Lower lobe of right lung (tissue), 2 donors: ENCODE results near the gene PRDX5. TPM values are rescaled to one million over a fixed set of nuclear protein-coding genes. Genes with fewer than 3 reads are reported as not detected.

Source experiments
- ATAC-seq, 2 donors: fragments of 200-7000 bp; cut with Tn5 transposase; one replicate each; pipeline ENCODE4 v1.9.1; 2020 to 2022; ENCODE audit warnings: mild to moderate bottlenecking in 2 of 2, moderate library complexity in 2 of 2
- DNase-seq: peaks from one replicate; pipeline ENCODE4 v3.0.0-alpha.2; 2020
- H3K27ac ChIP-seq: fragments of 200-600 bp; one replicate; pipeline ENCODE4 v1.8.0; 2022
- H3K27me3 ChIP-seq: fragments of 200-600 bp; one replicate; pipeline ENCODE4 v1.8.0; 2022; ENCODE audit warnings: low read depth
- H3K36me3 ChIP-seq: fragments of 200-600 bp; one replicate; pipeline ENCODE4 v1.8.0; 2022; ENCODE audit warnings: mild to moderate bottlenecking
- H3K4me1 ChIP-seq: fragments of 200-600 bp; one replicate; pipeline ENCODE4 v1.8.0; 2022
- H3K4me3 ChIP-seq: fragments of 200-600 bp; one replicate; pipeline ENCODE4 v1.8.0; 2022; ENCODE audit warnings: mild to moderate bottlenecking
- H3K9me3 ChIP-seq: fragments of 200-600 bp; one replicate; pipeline ENCODE4 v1.8.0; 2022
- intact Hi-C: fragments of 100-400 bp; cut with DNase I; formaldehyde crosslinking; loops from one replicate; pipeline ENCODE4 v1.11.0; 2022
- total RNA-seq: library from RNA; stranded (reverse); fragmentation: NEBNext Ultra II Directional; extraction: Animal tissue kit (Norgen Biotek cat#: 25700); gene quantifications from one replicate; pipeline ENCODE4 v1.2.1, GENCODE V29; 2021
- TF ChIP-seq, protein P1 (sequence below): fragments of 200-600 bp; IDR thresholded peaks from one replicate; pipeline ENCODE4 v1.8.0; 2022; ENCODE audit warnings: antibody characterized with exemption, mild to moderate bottlenecking
- donor health status: DM: no; HTN: yes; CAD: no; lungs with severe emphysema.

The PRDX5 gene
- total RNA-seq, 1 donor from 2014 or later, result 203 TPM

DNA sequence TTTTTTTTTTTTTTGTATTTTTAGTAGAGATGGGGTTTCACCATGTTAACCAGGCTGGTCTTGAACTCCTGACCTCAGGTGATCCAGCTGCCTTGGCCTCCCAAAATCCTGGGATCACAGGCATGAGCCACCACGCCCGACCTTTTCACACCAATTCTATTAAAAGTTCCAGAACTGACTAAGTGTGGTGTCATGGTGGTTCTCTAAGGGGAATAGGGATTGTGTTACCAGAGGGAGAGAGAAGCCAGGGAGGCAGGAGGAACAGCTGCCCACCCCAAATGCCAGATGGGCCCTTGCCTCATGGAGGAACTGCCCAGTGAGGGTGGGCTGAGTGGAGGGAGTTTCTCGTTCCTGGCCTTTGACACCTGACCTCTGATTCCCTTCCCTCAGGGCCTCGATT is 47.0 kb downstream of the PRDX5 start:
- intact Hi-C loops, result no loop called here
- Histone ChIP-seq H3K27ac (no peak overlapping the region), H3K36me3 (peaks cover 97% of the 10 kb centered on the region), H3K4me3 (no peak overlapping the region), H3K9me3 (no peaks in the 10 kb centered on the region), H3K27me3 (no peaks in the 10 kb centered on the region), H3K4me1 (peaks cover 11% of the 10 kb centered on the region)
- DNase-seq (no peak), ATAC-seq (no peak)
- TF ChIP-seq, protein P1, sequence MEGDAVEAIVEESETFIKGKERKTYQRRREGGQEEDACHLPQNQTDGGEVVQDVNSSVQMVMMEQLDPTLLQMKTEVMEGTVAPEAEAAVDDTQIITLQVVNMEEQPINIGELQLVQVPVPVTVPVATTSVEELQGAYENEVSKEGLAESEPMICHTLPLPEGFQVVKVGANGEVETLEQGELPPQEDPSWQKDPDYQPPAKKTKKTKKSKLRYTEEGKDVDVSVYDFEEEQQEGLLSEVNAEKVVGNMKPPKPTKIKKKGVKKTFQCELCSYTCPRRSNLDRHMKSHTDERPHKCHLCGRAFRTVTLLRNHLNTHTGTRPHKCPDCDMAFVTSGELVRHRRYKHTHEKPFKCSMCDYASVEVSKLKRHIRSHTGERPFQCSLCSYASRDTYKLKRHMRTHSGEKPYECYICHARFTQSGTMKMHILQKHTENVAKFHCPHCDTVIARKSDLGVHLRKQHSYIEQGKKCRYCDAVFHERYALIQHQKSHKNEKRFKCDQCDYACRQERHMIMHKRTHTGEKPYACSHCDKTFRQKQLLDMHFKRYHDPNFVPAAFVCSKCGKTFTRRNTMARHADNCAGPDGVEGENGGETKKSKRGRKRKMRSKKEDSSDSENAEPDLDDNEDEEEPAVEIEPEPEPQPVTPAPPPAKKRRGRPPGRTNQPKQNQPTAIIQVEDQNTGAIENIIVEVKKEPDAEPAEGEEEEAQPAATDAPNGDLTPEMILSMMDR, result no peak

DNA sequence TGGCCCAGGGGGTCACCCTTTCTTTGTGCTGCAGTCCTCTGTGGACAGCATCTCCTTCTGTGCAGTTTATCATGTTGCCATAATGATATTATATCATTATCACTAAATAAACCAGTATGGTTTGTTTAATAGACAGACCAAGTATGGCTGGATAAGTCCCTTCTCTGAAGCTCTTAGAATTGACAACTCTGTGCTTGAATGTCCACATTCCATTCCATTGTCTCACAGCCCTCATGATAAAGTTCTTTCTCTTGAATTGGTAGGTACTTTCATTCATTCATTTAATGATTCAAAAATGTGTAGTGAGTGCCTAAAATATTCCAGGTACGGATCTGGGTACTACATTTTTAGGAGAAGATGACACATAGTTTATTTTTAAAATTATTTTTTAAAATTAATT is 48.8 kb downstream of the PRDX5 start:
- Histone ChIP-seq H3K4me3 (no peak overlapping the region), H3K36me3 (peaks cover 97% of the 10 kb centered on the region), H3K9me3 (no peaks in the 10 kb centered on the region), H3K4me1 (no peaks in the 10 kb centered on the region), H3K27ac (no peak overlapping the region), H3K27me3 (no peaks in the 10 kb centered on the region)
- DNase-seq (no peak), ATAC-seq (no peak)
- TF ChIP-seq, protein P1, result no peak
- intact Hi-C loops, result no loop called here

DNA sequence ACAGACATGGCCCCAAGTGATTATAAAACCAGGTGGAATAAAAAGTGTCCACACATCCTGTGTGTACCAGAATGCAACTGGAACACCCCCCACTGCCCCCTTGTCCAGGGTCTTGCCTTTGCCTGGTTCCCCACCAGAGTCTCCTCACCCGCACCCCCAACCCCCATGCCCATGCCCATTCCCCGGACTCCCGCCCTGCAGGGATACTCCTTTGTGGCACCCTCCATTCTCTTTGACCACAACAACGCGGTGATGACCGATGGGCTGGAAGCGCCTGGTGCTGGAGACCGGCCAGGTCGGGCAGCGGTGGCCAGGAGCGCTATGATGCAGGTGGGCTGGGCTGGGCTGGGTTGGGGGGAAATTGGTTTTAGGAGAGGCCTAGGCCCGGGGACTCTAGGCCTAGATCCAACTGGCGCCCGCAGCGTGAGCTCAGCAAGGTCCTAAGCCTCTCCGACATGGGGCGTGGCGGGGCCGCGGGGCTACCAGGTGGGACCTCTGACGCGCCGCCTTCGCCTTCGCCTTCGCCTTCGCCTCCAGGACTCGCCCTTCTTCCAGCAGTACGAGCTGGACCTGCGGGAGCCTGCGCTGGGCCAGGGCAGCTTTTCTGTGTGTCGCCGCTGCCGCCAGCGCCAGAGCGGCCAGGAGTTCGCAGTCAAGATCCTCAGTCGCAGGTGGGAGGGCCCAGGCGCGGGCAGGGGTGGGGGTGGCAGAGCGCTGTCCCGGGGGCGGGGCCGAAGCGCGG is 50.2 kb downstream of the PRDX5 start:
- no peaks in the 10 kb centered on the region for H3K9me3 ChIP-seq
- no peak overlapping the region for H3K27ac ChIP-seq
- H3K36me3 ChIP-seq, result peaks cover 85% of the 10 kb centered on the region
- H3K4me3 ChIP-seq, result no peak overlapping the region
- H3K4me1 ChIP-seq, result no peaks in the 10 kb centered on the region
- DNase-seq, result no peak
- intact Hi-C loops, result no loop called here
- H3K27me3 ChIP-seq, result no peaks in the 10 kb centered on the region
- ATAC-seq, result no peak
- TF ChIP-seq, protein P1, result no peak

DNA sequence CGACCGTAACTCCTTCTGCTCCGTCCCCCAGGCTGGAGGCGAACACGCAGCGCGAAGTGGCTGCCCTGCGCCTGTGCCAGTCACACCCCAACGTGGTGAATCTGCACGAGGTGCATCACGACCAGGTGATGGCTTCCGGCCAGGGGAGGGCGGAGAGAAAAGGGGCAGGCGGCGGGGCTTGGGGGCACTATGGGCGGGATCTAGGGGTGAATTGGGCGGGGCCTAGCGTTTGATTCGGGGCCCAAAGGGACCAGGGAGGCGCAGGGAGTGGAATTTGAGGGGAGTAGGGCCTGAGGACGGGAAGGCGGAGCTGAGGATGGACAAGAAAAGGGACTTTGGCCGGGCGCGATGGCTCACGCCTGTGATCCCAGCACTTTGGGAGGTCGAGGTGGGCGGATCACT is 50.8 kb downstream of the PRDX5 start:
- no peak for ATAC-seq
- no peaks in the 10 kb centered on the region for H3K9me3 ChIP-seq
- DNase-seq, result no peak
- TF ChIP-seq, protein P1, result no peak
- H3K27ac ChIP-seq, result no peak overlapping the region
- H3K36me3 ChIP-seq, result peaks cover 79% of the 10 kb centered on the region
- intact Hi-C loops, result no loop called here
- H3K4me3 ChIP-seq, result no peak overlapping the region
- H3K27me3 ChIP-seq, result no peaks in the 10 kb centered on the region
- H3K4me1 ChIP-seq, result no peaks in the 10 kb centered on the region

DNA sequence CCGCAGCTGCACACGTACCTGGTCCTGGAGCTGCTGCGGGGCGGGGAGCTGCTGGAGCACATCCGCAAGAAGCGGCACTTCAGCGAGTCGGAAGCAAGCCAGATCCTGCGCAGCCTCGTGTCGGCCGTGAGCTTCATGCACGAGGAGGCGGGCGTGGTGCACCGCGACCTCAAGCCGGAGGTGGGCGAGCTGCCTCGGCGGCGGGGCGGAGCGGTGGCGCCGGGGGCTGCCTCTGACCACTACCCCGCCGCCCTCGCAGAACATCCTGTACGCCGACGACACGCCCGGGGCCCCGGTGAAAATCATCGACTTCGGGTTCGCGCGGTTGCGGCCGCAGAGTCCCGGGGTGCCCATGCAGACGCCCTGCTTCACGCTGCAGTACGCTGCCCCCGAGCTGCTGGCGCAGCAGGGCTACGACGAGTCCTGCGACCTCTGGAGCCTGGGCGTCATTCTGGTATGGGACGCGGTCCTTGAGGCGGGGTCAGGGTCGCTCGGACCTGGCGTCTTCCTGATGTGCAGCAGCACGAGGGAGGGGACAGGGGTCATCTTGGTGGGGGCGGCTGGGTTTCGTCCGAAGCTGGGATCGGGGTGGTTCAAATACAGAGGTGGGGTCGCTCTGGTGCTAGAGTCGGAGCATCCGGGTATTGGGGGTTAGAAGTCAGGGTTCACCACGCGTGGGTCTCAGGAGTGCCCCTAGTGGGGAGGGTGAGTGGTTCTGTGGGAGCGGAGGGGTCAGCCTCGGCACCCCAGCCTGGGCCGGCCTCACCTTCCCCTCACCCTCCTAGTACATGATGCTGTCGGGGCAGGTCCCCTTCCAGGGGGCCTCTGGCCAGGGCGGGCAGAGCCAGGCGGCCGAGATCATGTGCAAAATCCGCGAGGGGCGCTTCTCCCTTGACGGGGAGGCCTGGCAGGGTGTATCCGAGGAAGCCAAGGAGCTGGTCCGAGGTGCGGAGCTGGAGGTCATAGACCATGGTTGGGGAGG is 51.8 kb downstream of the PRDX5 start:
- peak in 1 of 2 donors; percentile 3 for ATAC-seq
- Histone ChIP-seq H3K4me3 (no peak overlapping the region), H3K36me3 (peaks cover 68% of the 10 kb centered on the region), H3K27me3 (no peaks in the 10 kb centered on the region), H3K27ac (no peak overlapping the region), H3K4me1 (no peaks in the 10 kb centered on the region), H3K9me3 (no peaks in the 10 kb centered on the region)
- TF ChIP-seq, protein P1, result no peak
- intact Hi-C loops, result no loop called here
- DNase-seq, result no peak
